HG03108 (cell line): ENCODE measurements around the gene STK17B.
A peak's percentile ranks its signal among the peaks of the same experiment; 100 is the strongest.
"Not testable (repeated sequence)": the region's sequence is repeated elsewhere in the genome, so short reads cannot be mapped to it uniquely, and the experiment has no call there.

Experiments used
- ATAC-seq: cut with Tn5 transposase; IDR thresholded peaks from one replicate; pipeline ENCODE4 v1.9.1; 2021; ENCODE audit warnings: moderate library complexity; ENCODE audit not compliant: unreplicated experiment

The STK17B gene

DNA sequence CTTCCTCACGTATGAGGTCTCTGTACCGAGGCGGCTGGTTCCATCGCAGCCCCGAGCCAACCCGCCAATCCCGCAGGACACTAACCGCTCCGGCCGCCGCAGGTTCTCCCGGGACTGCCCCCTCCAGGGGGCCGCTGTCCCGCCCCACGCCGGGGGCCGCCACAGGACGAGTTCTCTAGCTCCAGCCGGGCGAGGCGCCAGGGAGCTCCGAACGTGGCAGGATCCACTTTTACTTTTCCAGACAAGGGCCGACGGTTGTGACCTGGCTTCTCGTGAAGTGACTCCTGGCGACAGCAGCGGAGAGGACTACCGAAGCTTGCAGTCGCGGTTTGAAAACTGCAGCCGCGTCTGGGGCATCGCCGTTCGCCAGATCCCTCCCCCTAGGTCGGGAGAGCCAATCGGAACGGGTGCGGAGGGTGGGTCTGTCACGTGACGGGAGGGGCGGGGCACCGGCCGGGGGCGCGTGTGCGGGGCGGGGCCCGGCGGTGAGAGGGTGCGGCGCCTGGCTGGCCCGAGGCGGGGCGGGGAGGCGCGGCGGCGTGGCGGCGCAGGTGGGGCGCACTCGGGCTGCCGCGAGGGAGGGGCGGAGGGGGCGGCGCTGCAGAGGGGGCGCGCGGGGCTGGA lies at the start of gene STK17B:
Gene STK17B (minus strand): TSS at position 331 of the 624 bp plus-strand sequence. CDS start 8,195 bp downstream, outside the sequence.
- peak; percentile 41 for ATAC-seq

DNA sequence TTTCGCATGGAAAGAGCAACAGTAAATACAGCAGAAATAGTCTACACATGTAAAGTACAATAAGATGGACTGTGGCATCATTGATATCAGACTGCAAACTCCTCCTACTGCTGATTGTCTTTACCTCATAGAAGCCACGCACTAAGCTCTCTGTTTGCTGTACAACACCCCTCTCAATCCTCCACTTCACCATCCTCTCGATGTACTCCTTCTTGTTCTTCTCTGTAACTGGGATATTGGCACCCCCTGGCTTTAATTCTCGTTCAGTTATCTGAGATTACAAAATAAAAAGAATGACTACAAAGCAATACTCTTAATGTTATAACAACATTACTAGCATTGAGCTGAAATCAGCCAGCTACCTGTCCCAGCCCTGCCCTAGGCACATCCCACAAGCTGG lies 49.3 kb upstream of the STK17B start:
- ATAC-seq: no peak

DNA sequence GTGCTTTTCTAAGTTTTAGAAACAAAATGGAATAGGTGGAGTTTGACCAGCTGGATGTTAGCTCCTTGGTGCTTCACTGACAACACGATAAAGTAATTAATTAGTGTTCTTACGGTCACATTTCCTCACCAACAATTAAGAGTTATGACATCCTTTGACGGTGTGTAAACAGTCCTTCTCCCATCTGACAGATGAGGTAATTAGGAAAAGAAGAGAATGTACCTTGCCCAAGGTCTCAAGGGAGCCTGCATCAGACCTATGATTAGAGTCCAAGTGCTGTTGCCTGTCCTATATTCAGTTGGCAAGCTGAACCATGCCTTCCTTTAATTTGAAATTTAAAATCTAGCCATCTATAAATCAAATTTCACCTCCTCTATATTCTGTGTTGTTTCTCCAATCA lies 48.3 kb upstream of the STK17B start:
- no peak for ATAC-seq

DNA sequence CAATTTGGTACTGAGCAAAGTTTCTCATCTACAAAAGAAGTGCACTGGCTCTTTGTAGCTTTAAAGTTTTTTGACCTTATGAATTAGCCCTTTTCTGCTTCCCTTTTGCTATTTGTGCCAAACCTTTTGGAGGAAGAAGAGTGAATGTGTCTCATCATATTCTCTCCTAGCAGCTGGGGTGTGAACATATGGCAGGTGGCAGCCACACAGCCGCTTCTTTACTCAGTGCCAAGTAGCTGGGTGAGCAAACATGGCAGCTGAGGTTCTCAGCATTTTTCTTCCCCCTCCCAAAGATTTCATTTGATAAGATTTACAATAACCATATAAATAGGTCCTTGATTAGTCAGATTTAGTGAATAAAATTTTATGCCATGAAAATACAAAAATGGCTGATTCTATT lies 46.7 kb upstream of the STK17B start:
- ATAC-seq: no peak

DNA sequence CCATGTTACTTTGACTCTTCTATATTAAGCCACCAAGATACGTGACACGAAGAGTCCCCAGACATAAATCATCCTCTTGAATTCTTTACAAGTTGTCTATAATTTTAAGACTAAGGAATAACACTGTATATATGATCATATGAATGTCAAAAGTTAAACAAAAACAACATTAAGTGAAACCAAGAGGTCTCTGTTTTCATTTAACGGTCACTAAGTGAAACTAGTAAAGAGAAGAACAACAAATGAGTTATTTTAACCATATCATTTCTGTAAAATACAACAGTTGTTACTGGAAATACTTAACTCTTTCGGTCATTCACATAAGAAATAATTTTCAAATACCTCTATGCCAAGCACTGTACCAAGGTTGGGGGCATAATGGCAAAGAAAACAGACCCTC lies 45.7 kb upstream of the STK17B start:
- peak; percentile 53 for ATAC-seq

DNA sequence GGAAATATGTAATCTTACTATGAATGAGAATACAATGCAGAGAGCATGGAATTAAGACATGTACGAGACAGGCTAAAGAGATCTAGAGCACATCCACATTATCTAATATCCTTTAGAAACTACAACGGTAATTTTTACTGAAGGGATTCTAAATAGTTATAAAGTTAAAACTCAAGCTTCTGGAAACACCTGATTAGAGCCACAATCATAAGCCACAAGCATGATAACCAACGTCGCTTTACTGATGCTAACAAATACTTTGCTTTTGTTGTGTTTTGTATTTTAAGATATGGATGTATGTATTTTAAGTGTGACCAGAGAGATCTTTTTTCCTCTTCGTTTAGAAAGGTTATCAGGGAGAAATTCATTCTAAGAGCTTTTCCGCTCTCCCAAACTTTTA lies 44.0 kb upstream of the STK17B start:
- no peak for ATAC-seq

DNA sequence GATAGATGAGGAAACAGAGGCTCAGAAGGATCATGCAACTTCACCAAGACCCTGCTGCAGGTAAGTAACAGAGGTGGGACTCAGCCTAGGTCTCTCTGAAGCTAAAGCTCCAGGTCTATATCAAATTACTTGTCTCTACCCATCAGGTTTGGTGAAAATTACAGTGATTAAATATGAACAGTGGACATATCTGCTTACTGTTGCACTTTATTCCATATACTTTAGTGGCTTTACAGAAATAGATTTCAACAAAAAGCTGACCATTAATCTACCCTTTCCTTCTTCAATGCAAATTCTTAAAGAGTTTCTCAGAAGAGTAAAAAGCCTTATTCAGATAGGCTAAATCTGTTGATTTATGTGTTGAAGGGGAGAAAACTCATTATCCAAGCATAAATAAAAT lies 42.8 kb upstream of the STK17B start:
- ATAC-seq: no peak

DNA sequence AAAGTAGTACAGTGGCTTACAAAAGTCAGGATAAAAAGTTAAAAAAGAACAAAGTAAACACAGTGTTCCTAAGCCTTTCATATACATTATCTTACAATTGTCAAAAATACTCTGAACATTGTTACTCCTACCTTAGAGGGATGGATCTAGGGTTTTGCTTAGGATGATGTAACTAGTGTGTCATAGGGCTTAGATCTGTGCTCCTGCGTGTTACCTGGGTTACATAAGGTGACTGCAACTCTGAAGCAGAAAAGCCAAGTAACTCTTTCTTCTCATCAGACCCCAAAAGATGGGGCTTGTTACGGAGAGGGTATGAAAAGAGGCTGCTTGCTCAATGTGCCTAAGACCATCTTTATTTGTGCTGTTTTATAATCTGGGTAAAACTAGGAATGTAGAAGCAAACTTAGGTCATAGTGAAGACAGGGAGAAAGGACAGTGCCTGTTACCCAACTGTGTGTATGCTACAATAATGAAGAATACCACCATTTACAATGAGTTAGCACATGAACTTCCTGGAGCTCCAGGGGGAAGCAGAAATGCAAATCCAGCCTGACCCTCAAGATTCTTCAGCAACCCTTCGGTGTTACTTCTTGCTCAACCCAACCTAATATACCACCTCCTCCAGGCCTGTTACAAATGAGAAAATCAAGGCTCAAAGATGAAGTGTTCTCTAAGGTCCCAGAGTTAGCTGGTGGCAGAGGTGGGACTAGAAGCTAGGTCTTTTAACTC lies 42.0 kb upstream of the STK17B start:
- no peak for ATAC-seq

DNA sequence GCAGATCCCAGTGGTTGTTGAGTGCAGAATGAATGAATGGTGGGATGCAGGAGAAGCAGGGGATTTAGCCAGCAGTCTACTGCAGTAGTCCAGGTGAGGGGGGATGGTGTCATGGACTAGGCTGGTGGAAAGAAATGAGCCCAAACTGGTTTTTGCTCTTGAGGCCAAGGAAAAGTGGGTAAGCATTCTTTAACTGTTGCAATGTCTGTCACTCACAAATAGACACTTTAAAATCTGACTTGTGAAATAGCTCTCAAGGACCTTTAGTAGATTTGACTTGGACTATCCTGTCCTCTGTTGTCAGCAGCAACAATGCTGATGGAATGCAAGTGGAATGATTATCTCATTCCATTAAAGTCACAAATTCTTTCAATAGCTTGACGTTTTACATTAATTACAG lies 37.5 kb upstream of the STK17B start:
- no peak for ATAC-seq

DNA sequence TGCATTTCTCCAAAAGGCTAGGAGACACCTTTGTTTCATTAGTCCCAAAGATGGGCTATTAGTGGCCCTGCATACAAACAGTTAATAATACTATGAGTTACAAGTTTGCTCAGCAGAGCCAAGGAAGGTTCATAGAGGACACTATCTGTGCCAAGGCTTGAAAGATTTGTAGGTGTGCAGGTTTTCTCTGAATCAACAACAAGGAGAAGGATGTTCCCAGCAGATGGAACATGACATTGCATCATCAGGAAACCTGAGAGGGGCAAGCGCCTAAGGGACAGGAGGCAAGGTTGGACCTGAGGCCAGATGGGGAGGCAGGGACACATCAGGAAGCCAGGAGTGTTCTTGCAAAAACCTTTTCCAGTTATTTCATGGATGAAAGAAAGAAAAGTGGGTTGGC lies 35.4 kb upstream of the STK17B start:
- ATAC-seq: no peak

DNA sequence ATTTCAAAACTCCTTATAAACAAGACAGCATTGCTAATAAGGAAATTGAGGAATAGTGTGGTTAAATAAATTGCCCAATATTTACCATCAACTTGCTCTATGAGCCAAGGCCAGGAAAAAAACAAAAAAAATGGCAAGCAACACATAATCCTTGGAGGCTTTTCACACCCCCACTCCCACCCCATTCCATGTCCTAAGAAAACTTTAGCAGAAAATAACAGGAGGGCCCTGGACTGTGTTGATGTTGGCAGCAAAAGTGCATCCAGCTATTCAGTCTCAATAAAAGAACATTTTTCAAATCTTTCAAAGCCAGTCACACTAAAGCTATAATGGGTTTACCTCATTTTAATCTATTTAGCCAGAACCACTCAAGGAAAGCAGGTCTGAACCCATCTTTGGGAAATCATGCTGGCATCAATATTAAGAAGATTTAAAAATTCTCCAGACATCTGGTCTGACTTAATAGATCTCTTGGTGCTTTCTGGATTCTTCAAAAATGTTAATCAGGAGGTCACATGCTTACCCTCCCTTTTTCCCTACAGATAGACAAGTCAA lies 34.6 kb upstream of the STK17B start:
- no peak for ATAC-seq

DNA sequence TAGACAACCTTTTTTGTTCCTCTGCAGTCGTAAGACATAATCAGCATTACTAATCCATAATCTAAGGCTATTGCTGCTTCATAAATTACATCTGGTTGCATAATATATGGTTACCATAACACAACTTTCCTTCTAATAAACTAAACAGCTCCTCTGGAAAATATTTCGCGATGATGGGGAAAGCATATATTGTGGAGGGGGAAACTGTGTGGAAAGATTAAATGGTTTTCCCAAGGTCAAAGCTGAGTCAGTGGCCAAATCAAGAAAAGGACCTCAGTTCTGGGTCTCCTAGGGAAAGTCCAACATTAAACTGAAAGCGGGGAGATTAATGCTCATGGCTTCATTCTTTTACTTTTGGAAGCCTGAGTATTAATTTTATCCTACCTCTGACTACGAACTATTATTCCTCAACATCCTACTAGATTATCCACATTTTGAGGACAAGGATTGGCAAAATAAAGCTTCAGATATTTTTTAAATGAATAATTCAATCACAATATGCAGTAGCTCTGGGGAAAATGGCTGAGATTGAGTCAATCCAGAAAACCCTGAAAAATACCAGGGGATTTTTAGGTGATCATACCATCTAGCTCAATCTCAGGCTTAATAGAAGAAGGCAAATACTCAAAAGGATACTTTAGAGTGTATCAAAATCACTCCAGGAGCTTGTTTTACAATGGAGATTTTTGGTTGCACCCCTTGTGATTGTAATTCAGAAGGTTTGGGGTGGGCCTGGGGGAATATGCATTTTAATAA lies 33.8 kb upstream of the STK17B start:
- no peak for ATAC-seq

DNA sequence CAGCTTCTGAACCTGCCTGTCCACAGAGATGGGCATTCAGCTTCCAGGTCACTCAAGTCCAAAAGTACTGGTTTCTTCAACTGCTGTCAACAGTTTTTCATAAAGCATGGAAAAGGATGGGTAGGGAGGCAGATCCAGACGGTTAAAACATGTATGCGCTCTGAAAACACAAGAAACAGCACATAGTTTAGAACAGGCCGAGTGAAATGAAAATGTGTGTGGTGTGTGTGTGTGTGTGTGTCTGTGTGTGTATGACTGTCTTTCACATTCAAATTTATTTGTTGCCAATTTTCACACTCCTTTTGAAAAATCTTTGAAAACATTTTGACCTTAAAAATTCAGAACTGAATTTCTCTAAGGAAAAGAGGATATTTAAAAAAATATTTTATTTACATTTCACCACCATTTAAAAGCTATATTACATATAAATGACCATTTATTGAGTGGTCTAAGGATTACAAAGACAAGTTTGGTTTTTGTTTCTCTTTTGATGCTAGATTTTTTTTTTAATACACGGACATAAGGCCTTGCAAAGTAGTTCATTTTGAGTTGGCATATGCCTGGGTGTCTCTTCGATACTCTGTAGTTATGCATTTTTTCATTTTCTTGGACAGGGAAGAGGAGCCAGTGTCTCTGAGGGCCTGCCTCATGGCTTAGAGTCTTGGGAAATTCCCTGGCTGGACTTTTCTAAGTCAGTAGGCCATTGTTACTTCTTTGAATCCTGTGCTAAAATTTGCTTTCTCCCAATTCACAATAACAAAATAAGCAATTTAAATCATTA lies 30.0 kb upstream of the STK17B start:
- ATAC-seq: no peak

DNA sequence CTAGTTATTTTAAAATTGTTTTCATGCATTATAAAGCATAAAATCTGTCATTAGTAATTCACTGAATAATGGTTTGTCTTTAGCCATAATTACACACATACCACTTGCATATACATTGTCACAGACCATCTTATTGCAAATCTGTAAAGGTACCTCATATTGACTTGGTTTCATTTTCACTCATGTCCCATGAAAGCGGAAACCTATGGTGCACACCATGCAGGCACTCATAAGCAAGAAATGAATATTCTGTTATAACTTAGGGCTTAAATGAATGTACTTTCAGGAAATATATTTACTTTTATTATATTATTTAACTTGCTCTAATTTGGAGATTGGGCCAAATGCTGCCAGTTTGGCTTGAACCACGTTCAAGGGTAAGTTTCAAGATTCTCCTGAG lies 29.2 kb upstream of the STK17B start:
- ATAC-seq: peak; percentile 98

DNA sequence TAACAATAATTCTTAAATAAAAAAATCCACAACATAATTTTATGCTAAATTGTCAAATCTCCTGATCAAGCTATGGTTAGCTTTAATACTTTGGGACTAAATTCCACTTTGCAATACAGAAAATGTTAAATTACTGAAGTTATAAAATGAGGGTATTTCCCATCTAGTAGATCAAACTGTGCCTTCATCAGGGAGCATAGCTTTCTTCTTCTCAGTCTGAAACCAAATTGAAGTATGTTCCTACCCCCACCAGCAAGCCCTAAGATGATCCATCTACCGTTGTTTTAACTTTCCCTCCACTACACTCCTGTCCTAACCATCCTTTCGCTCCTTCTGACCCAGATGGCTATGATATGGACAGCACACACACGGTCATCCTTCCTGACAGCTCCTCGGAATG lies 24.4 kb upstream of the STK17B start:
- no peak for ATAC-seq

DNA sequence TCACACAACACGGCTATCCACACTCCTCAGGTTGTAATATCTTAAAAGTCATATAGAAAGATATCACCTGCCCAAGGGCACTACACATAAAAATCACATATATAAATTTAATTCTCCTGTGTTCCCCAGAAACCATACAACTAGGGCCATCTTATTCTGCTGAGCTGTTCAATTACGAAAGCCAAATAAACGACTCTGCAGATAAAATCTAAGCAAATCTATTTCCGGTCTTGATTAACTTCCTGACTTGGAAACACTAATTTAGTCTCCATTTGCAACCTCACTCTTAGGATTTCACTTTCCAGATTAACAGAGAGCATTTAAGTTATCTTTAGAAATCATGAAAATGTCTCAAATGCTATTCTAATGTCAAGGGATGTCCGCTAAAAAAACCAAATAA lies 23.9 kb upstream of the STK17B start:
- no peak for ATAC-seq

DNA sequence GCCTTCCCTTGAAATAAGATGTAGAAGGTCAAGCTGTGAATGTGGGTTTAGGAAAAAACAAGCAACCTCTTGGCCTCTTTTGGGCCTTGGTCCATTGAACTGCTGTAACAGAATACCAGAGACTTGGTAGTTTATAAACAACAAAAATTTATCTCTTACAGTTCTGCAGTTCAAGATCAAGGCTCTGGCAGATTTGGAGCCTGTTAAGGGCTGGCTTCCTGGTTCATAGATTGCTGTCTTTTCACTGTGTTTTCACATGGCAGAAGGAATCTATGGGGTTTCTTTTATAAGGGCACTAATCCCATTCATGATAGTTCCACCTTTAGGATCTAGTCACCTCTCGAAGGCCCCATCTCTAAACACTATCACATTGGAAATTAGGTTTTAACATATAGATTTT lies 20.2 kb upstream of the STK17B start:
- ATAC-seq: no peak

DNA sequence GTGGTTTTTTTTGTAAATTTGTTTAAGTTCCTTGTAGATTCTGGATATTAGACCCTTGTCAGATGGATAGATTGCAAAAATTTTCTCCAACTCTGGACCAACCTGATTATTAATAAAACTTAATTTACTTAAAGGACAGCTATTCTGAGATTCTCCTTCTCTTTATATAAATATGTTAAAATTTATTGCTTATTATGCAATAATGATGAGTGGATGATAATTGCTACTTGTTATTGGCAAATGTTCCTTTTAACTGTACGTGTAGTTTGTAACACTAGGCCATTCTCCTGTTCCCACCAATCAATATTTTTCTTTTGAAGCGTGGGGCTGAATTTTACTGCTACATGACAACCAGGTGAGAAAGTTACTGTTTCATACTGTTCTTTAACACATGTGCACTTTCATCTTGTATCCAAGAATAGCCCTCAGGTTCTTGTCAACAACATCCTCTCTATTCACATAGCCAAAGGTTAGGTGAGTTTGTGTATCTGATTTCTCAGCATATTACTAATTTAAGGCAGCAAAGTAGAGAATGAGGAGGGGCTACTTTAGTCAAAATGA lies 16.6 kb upstream of the STK17B start:
- ATAC-seq: no peak

DNA sequence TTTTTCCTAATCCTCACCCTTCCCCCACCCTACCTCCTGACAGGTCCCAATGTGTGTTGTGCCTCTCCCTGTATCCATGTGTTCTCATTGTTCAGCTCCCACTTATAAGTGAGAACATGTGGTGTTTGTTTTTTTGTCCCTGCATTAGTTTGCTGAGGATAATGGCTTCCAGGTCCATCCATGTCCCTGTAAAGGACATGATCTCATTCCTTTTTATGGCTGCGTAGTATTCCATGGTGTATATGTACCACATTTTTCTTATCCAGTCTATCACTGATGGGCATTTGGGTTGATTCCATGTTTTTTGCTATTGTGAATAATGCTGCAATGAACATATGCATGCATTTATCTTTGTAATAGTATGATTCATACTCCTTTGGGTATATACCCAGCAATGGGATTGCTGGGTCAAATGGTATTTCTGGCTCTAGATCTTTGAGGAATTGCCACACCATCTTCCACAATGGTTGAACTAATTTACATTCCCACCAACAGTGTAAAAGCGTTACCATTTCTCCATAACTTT lies 15.9 kb upstream of the STK17B start:
- ATAC-seq: not testable (repeated sequence)

DNA sequence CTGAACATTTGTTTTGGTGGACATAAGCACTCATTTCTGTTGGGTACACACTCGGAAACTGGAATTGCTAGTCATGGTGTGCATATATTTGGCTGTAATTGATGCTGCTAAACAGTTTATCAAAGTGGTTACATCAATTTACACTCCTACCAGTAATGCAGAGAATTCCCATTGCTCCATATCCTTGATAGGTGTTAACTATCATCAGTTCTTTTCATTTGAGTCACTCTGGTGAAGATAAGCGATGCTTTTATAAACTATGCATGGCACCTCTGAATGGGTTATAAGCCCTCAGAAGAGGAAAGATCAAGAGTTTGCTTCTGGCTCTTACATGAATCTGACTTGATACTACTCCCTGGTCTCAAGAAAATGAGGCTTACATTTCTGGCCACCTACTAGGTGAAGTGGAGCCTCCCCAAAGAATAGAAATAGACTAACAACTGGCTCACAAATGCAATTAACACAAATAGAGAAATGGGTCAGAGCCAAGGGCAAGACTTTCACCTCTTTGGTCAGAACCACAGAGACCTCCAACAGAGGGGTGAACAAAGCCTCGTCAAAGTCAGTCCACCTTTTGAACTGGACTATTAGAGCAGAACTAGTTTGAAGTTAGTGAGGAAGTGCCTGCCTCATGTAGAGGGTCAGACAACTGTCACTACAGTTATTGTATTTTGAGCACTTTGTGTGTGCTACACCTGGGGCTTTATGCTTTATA lies 15.0 kb upstream of the STK17B start:
- ATAC-seq: no peak
